Hematopoietic multipotent progenitor cell treated with erythropoietin and hydrocortisone succinate and interleukin-3 and kit ligand, for 15 days (in vitro differentiated cells): ENCODE measurements around the gene SPSB3.

Experiments used
- DNase-seq: peaks from one replicate; pipeline ENCODE4 v3.0.0-alpha.2; 2015; ENCODE audit warnings: low spot score

Gene SPSB3

DNA sequence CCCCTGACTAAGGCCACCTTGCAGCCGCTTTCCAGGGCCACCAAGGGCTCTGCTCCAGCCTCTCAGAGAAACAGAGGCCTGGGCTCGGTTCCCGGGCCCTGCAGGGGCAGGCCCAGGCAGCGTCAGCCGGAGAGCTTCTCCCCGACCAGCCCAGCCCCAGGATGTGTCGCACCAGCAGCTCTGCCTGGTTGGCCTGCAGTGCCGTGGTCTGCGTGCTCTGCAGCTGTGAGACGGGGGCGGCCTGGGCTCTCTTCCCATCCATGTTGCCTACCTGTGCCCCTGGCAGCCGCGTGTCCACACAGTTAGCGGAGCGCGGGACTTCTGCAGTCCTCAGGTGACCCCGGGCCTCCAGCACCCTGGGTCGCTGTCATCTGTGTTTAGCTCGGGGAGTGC lies 6.3 kb upstream of the SPSB3 start:
- no peak for DNase-seq

DNA sequence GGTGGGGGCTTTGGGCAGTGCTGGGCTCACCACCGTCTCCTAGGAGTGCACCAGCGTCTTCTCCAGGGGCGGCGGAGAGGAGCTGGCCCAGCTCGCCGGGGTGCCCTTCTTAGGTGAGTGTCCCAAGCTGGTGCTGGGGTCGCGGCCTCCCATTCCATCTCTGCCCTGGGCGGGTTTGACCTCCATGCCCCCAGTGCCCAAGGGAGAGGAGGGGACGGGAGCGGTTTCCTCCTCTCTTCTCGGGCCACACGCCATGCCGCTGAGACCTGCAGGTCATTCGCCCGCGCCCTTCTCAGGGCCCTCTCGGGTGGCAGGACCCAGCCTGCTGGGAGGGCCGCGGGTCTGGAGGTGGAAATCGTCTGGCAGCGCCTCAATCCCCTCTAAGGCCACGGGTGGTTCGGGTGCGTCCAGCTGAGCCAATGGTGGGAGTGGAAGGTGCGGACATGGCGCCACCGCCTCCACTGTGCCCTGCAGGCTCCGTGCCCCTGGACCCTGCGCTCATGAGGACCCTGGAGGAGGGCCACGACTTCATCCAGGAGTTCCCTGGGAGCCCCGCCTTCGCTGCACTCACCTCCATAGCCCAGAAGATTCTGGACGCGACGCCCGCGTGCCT lies 5.8 kb upstream of the SPSB3 start:
- DNase-seq: no peak

DNA sequence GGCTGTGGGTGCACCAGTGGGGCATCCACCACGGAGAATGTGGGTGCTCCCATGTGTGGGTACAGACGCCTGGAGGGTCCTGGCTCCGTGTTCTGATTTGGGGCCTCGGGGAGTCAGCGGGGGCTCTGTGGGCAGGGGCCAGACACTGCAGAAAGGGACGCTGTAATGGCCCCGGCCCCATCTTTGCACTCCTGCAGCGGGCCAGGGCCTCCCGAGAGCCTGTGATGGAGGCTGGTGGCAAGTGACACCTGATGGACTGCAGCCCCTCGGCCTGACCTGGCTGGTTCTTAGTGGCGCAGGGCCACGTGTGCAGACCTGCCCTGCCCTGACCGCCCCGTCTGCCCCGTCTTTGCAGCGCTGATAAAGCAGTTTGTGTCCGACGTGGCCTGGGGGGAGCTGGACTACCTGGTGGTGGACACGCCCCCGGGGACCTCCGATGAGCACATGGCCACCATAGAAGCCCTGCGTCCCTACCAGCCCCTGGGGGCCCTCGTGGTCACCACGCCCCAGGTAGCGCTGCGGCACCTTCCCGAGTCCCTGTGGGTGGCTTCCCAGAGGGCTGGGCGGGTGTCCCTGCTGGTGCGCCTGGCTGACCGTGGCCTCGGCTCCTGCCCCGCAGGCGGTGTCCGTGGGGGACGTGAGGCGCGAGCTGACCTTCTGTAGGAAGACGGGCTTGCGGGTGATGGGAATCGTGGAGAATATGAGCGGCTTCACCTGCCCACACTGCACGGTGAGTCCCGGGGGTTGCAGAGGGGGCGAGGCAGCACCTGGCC lies 5.1 kb upstream of the SPSB3 start:
- no peak for DNase-seq

DNA sequence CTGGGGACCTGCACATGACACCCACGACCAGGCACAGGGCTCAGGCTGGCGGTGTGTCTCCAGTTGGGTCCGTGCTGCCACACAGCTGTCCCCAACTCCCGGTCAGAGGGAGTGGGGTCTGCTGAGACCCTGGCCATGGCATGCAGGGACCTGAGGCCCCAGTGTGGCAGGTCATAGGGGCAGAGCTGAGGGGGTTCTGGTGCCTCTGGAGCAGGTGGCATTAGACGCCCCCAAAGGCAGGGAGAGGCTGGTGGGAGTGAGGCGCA lies 4.6 kb upstream of the SPSB3 start:
- DNase-seq: no peak

DNA sequence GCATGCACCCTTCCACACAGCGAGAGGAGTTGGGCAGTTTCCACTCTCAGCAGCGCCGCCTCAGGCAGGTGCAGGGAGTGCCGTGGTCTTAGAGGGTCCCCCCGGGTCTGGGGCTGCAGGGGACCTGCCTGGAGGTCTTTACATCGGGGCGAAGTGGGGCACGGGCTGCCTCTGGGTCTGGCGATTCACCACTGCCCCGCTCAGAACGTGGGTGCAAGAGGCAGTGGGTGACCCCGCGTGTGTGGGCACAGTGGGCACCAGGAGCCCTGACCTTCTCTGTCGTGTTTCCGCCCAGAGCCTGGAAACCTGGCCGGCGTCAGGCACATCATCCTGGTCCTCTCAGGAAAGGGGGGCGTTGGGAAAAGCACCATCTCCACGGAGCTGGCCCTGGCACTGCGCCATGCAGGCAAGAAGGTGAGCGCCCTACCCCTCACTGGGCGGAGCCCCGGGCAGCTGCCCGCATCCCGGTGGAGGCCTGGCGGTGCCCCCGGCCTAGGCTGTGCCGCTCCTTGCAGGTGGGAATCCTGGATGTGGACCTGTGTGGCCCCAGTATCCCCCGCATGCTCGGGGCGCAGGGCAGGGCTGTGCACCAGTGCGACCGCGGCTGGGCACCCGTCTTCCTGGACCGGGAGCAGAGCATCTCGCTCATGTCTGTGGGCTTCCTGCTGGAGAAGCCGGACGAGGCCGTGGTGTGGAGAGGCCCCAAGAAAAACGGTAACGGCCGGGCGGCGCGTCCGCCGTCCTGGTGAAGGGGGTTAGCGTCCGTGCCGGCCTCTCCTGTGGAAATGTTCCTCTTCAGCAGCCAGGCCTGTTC lies 4.1 kb upstream of the SPSB3 start:
- no peak for DNase-seq

DNA sequence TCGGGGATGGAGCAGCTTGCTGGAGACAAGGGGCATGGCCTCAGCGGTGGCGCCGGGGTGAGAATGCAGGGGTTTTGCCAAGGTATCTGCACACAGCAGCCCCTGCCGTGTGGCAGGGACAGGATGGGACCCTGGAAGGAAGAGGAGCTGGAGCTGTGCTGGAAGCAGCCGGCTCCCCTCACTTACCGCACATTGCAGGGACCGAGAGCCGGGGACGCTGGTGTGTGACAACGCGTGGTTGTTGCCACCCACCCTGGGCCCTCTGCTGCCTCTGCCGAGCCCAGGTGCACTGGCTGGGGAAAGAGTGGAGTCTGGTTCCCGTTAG lies 3.4 kb upstream of the SPSB3 start:
- no peak for DNase-seq

DNA sequence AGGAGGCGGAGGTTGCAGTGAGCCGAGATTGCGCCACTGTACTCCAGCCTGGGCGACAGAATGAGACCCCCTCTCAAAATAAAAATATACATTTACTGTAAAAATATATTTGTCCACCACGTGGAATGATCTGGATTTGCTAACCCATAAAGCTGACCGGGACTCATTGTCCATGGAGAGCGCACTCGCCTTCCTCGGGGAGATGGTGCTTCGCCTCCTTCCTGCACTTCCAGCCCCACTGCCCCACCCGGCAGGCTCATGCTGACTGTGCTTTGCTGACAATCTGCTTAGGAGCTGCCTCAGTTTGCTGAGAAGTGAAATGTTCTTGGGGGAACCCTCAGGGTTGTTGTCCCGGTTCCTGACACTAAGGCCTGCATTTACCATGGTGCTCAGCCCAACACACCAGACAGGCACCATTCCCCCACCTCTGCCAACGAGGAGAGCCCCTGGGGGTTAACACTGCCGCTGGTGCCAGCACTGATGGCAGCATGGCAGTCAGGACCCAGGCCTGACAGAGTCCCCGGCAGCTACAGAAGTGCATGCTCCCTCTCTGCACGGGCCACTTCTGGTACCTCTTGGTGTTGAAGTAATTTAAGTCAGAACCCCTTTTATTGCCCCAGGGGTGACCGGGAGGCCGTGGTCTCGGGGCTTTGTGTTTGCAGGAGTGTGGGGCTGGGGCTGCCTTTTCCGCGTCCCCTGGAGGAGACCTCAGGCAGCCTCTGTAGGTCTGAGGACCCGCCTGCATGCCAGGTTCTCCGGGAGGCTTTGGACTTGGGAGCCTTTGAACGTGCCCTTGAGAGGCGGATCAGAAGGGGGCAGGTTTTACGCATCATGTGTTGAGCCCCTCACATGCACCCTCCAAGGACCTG lies 2.8 kb upstream of the SPSB3 start:
- no peak for DNase-seq

DNA sequence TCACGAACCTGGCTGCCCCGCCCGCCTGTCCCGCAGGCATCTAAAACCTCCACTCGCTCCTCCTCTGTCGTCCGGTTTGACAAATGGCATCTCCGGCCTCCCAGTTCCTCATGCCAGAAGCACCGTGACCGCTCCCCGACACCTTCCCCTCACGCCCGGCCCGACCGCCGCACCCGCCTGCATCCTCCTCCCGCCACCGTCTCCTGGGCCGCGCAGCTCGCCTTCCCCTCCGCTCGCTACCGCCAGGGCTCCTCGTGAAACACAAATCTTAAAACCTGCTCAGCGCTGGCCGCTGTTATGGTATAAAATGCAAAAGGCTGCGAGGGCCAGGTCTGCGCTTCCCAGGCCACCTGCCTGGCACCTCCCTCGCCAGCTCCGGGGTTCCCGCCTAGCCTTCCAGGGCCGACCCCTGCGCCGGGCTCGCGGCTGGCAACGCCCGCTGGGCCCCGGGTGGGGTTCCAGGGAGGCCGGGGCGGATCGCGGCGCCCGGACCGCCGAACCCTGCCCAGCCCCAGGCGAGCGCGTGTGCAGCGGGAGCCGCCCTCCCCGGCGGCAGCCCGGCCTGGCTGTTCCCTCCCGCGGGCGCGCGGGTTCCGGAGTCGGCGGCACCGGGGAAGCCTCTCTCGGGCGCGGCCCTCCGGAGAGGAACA lies 488 bp downstream of the SPSB3 start:
- peak; percentile 25 for DNase-seq

DNA sequence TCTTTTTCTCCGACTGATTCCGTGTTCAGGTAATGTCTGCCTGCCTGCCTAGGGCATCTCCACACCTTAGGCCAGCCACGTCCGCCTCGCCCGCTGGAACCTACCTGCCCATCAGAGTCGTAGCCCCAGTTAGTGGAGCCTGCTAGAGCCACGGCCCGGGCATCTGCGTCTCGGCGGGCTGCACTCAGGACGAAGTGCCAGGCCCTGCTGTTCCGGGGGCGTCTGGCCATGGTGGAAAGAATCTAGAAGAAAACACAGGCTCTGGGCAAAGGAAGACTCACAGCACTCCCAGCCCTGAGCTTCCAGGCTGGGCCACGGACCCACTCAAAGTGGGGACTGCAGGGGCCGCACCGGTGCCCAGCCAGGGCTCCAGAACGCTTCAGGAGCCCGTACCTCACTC lies 1.1 kb downstream of the SPSB3 start:
- no peak for DNase-seq

DNA sequence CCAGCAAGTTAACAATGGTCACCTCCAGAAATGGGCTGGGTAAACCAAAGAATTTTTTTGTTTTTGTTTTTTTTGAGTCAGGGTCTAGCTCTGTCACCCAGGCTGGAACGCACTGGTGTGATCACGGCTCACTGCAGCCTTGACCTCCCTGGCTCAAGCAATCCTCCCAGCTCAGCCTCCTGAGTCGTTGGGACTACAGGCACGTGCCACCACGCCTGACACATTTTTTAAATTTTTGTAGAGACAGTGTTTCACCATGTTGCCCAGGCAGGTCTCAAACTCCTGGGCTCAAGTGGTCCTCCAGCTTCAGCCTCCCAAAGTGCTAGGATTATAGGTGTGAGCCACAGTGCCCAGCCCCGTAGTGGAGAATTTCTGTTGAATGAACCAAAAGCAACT lies 1.7 kb downstream of the SPSB3 start:
- no peak for DNase-seq

DNA sequence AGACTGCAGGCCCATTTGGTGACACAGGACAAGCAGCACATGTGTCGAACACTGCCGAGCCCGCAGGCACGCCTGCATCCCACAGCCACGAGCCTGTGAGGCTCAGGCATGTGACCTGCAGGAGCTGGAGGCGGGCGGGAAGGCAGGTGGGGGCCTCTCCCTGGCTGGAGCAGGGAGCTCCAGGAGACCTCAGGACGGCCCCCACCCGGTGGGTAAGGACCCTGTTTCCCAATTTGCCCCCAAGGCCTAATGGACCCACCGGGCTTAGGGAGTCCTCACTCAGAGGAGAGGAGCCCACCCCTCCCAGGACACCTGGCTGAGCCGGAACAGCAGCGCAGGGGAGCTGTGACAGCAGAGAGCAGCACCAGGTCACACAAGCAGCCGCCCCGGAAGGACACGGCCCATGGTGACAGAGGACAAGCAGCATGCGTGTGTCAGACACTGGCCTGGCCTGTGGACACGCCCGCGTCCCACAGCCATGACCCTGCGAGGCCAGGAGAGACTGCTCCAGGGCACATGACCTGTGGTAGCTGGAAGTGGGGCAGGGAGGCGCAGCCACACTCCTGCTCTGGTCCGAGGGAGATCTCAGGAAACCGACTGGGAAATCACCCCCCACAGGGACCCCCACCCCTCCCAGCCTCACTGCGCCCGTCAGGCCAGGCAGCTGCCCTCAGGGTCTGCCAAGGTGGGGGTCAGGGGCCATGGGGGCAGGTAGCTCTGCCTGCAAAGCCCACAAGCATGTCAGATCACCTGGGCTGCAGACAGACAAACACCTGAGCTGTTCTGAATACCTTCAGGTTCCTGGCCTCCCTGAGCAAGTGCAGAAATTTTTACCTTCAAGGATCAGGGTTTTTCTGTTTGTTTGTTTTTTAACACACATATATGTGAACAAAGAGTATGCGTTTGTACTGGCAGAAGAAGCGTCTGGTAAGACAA lies 2.4 kb downstream of the SPSB3 start:
- DNase-seq: no peak

DNA sequence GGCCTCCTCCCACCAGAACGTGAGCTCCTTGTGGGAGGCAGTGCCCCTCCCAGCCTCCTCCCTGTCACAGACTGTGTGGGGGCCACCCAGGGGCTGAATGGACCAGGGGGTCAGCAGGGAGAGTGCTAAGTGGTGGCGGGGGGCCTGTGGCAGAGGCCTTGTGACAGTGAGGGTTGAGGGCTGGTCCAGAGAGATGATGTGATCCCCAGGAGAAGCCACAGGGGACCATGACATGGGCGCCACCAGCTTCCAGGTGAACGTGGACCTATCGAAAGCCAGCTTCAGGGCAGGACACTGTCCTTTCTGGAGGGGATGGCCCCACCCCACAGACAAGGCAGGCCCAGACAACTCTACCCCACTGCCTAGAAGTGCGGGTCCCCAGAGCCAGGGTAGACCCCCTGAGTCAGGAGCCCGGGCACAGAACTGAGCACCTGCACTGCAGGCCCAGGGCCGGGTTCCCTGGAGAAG lies 3.1 kb downstream of the SPSB3 start:
- DNase-seq: no peak

DNA sequence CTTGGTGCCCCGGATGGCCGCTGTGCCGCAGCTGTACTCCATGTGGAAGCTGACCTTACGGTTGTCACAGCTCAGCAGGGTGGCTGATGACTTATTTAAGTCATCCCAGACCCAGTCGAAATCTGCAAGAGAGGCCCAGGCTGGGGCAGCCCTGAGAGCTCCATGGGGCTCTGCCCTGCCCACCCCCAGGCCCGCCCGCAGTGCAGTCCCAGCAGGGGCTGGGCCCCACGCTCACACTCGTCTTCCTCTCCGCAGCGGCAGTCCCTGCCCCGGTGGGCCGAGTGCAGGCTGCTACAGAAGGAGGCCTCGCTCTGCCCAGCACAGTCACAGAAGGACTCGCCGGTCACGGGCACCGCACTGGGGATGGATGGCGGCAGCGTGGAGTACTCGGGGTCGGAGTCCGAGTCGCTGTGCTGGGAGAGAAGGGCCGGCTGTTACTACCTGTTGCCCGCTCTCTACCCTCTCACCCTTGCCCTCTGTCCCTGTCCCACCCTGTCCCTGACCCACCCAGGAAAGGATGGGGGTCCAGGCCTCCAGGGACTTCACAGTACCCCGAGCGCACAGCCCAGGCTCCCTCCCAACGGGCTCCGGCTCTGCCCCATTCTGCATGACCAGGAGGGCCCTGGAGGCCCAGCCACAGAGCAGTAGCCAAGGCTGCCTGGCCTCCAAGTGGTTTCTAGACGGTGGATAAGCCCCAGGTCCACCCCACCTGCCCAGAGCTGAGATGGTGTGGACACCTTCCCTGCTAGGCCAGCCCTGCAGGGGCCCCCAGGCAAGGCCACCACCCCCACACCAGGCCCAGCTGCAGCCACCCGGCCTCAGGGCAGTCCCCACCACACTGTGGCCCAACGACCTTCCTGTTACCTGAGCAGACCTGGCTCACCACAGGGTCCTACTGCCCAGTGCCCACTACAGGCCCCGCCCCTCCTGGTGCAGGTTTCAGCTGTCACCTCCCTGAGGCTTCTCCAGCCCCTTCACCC lies 3.9 kb downstream of the SPSB3 start:
- no peak for DNase-seq

DNA sequence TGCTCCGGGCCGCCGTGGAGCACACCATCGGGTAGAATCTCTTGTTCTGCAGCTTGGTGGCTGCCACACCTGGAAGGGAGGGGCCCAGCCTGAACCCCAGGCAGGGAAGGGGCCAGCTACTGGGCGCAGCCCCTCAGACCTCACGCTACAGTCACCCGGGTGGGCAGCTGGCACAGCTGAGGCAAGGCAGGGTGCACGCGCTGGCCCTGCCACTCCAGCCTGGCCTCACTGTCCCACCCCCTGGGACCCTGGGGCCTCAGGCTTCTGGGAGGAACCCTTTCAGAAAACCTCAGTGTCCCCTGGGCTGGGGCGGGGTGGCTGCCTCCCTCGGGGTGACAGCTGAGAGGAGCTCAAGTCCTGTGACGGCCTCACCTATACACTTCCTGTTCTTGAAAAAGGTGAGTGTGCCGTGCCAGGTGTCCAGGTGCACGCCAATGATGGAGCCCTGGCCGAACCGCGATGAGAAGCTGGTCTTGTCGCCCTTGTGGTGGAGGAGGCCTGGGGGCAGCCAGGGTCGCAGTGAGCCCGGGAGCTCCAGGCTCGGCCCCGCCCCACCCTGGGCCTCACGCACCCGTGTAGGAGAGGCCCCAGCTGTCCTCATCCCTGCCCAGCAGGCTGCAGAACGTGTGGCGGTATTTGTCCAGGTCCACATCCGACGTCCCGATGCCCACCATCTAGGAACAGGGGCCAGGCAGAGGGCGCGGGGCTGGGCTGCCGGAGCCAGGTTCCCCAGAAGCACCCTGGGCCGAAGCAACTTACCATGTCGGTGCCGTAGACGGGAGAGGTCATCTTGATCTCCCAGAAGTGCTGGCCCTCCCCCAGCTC lies 4.8 kb downstream of the SPSB3 start:
- no peak for DNase-seq

DNA sequence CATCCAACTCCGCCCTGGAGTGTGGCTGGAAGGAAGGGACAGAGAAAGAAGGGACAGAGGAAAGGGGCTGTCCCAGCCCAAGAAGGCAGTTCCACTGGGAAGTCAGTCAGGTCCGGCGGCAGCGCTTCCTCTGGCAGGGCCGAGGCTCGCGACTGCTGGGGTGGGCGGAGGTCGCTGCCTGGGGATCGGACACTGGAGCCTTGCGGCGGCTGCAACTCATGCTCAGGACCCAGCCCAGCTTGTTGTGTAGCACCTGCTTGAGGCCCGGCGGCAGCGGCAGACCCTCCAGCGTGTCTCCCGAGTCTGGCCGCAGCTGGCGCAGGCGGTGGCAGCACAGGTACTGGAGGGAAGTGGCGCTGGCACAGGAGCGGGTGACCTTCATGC lies 5.4 kb downstream of the SPSB3 start:
- no peak for DNase-seq

DNA sequence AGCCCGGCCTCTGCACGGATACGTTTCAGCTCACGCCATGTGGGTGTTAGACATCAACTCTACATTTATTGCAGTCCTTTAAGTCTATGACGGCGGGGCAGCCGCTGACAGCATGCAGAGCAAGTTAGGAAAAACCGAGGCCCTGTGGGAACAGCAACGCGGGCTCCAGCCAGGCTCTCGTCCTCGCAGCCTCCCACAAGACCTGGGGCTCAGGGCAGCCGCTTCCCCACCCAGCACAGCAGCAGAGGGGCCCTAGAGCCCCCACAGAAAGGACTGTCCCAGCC lies 5.8 kb downstream of the SPSB3 start:
- DNase-seq: no peak

DNA sequence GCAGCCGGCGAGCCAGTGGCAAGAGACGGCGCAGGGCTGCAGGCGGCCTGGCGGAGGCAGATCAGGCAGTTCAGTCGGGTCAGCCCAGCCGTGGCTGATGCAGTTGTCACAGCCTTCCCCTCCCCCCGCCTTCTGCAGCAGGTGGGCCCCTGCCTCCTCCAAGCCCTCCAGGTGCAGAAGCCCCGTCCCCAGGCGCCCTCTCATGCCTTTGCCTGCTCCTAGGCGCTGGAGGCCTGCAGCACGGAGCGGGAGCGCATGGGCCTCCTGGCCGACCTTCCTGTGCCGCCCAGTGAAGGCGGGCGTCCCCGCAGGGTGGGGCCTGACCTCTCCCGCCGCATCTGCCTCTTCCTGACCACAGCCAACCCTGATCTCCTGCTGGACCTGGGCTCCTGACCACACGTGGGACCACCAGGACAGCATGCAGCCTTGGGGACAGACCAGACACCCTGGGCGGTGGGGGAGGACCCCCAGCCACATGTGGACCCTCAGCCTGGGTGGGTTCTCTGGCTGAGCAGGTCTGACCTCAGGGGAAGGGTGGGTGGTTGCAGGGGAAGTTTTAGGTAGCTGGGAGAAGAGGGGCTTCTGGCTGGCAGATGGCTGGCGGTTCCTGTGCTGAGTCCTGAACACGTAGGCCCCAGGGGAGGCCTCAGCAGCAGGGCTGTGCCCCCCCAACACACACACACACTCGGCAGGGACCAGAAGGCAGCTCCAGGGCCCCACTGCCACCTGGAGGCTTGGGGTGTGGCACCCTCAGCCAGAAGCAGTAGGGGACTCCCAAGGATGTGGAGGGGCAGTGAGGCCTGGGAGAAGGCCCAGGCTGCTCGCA lies 6.3 kb downstream of the SPSB3 start:
- no peak for DNase-seq
